Mesenteric fat pad (tissue), 1 donor: ENCODE measurements around the gene RPTOR. TPM values are rescaled to one million over a fixed set of nuclear protein-coding genes. Genes with fewer than 3 reads are reported as not detected.

ENCODE experiments used
- DNase-seq: peaks from one replicate; pipeline ENCODE4 v3.0.0-alpha.2; 2020; ENCODE audit warnings: low spot score
- total RNA-seq: library from RNA; stranded (reverse); fragmentation: NEBNext Ultra II Directional; extraction: Animal tissue kit (Norgen Biotek cat#: 25700); gene quantifications from one replicate; pipeline ENCODE4 v1.2.1, GENCODE V29; 2021
- donor health status: DM: yes; HTN: yes; CAD: no.

Gene RPTOR
- total RNA-seq, 1 donor from 2014 or later: 31.6 TPM

DNA sequence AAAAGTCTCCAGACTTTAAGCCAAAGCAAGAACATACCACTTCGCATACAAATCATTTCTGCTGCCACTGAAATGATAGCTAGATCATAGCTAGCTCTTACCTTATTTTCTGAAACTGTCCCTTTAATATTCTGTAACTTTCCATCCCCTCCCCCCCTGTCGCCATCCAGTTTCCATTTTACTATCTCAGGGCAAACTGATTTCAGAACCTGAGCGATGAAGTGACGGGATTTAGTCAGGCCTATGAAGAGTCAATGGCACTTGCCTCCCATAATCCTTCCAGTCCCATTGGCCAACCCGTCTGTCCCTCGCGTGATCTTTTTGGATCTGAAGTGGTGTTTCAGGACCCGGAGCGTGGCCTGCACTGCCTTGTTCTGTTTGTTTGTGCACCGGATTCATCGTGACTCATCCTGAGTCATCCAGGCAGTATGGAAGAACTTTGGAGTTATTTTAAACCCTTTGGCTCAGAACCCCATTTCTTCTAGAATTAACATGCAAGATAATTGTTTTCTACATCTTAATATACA lies 247.2 kb downstream of the RPTOR start:
- DNase-seq: peak; percentile 89

DNA sequence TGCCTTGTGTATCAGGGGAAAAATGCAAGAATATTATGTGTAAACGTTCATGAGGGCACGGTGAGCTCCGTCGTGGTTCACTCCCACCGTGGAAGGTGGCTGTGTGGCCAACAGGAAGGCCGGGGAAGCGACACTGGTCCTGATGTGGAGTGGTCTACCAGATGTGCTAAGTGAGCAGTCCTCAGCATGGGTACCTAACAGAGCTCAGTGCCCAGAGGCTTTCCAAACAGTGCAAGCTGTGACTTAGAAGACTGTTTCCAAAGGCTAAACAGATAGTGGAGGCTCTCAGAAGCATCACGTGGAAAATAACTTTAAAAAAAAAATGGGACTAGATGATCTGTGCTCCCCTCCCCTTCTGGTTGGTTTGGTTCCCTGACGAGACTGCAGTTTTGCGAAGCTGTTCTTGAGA lies 247.7 kb downstream of the RPTOR start:
- peak; percentile 62 for DNase-seq

DNA sequence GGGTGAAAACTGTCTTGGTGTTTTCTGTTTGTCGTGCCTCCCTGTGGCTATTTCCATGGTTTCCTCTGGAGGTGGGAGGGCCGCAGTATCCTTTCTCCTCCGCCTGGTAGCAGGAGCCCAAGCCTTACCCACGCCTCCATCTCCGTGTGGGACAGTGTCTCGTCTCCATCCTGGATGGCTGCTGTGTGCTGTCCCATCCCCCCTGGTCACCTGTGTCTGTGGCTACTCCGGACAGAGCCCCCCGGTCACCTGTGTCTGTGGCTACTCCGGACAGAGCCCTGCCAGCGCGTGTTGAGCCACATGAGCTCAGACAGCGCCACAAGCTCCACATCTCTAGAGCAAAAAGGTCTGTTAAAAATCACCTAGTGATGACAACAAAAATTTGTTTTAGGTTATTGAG lies 248.8 kb downstream of the RPTOR start:
- peak; percentile 67 for DNase-seq

DNA sequence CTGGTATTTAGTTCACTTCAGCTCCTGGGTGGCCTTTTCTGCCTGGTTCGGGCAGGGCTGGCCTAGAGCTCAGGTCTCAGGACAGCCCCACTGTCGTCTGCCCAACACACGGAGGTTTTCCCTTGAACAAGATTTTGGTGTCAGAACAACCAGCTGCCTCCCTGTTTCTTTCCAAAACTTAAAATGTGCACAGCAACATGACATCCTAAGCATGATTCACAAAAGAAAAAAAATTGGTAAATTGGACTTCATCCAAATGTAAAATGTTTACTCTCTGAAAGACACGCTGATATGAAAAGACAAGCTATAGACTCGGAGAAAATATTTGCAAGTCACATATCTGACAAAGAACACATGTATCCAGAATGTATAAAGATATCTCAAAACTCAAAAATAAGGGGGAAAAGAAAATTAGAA lies 249.2 kb downstream of the RPTOR start:
- DNase-seq: peak; percentile 55

DNA sequence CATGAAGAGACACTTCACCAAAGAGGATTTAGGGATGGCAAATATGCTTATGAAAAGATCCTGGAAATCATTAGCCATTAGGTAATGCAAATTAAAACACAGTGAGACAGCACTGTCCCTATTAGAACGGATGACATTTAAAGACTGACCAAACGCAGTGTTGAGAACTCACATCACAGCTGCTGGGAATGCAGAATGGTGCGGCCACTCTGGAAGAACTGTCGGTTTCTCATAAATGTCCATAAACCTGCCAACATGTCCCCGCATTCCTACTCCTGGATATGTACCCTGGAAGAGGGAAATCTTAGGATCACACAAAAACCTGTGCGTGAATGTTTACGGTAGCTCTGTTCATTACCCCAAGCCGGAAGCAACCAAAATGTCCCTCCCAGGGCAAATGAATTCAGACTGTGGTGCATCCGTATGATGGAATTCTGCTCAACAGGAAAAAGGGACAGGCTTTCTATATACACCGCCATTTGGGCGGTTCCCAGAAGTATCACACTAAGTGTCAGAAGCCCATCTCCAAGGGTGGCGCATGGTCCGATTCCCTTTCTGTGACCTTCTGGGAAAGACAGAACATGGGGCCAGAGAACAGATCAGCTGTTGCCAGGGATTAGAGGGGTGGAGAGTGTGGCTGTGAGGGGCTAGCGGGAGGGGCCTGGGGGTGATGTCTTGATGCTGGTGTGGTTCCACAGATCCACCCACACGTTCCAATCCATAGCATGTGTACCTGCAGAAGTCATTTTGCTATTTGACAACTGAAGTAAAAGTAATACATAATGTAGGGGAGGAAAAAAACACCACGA lies 249.8 kb downstream of the RPTOR start:
- DNase-seq: peak; percentile 49

GRCh38 chr17:80795090-80795580 lies 250.5 kb downstream of the RPTOR start:
- peak; percentile 67 for DNase-seq

DNA sequence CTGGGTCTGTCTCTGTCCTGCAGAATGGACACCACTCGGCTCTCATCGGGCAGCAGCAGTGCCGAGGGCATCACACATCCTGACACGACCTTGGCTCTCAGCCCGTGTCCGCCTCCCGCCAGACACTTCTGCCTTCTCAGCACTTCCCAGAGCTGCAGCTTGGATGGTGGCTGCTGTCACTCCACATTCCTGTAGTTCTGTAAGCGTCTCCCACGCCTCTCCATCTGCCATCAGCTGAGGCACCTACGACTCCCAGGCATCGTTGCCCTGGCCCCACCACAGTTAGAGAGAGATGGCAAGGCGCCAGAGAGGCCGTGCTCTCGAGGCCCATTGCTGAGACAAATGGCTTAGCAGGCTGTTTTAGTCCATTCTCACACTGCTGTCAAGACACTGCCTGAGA lies 251.1 kb downstream of the RPTOR start:
- DNase-seq: peak; percentile 84

DNA sequence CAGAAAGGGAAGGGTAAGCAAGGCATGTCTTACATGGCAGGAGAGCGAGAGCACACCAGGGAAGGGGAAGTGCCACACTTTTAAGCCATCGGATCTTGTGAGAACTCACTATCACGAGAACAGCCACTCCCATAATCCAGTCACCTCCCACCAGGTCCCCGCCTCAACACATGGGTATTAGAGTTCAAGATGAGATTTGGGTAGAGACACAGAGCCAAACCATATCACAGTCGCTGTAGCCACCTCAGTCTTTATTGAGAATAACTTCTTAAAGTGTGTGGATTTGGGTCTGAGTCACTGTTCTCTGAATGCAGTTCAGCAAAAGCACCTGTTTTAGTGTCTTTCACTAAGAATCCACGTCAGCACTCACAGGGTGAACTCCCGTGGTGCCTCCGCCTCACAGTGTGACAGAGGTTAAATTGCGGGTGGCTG lies 251.8 kb downstream of the RPTOR start:
- DNase-seq: peak; percentile 28

DNA sequence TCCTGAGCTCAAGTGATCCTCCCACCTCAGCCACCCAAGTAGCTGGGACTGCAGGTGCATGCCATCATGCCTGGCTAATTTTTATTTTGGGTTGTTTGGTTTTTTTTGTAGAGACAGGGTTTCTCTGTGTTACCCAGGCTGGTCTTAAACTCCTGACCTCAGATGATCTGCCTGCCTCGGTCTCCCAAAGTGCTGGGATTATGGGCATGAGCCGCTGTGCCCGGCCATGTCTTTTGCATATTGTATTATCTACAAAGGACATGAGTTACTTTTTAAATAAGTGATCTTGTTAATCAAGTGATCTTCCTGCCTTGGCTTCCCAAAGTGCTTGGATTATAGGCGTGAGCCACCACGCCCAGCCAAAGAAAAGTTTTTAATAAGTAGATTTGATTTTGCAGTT lies 252.6 kb downstream of the RPTOR start:
- peak; percentile 64 for DNase-seq

DNA sequence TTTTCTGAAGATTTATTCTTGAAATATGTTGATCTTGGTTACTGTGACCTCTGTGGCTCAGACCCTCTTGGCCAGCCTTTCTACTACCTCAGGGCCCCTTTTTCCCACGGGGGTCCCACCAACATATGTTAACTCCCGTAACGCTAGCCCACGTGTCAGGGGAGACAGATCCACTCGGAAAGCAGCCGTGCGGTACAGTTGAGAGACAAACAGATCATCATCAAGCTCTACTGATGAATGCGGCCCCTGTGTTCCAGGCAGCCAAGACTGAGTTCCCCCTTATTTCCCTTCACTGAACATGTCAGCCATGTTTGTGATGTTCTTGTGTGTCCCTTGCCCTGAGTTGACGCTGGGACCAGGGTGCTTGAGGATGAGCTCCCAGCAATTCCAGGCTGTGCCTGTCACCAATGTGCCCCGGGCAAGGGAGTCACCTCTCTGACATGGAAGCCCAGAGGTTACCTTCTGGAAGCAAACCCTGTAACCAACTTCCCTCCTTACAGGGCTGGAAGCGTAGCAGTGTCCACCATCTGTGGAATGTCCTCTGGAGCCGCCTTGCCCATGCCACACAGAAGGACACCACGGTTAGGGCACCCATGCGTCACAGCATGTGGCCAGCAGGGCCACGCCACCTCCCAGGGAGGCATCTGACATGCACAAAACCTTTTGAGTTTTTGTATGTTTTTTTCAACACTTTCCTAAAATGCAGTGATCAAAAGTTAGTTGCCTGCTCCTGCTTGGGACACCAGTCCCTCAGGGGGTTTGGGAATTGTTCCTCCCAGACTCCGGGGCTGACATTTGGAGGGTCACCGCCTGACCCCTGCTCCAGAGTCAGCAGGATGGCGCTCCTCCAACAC lies 253.3 kb downstream of the RPTOR start:
- peak; percentile 84 for DNase-seq

DNA sequence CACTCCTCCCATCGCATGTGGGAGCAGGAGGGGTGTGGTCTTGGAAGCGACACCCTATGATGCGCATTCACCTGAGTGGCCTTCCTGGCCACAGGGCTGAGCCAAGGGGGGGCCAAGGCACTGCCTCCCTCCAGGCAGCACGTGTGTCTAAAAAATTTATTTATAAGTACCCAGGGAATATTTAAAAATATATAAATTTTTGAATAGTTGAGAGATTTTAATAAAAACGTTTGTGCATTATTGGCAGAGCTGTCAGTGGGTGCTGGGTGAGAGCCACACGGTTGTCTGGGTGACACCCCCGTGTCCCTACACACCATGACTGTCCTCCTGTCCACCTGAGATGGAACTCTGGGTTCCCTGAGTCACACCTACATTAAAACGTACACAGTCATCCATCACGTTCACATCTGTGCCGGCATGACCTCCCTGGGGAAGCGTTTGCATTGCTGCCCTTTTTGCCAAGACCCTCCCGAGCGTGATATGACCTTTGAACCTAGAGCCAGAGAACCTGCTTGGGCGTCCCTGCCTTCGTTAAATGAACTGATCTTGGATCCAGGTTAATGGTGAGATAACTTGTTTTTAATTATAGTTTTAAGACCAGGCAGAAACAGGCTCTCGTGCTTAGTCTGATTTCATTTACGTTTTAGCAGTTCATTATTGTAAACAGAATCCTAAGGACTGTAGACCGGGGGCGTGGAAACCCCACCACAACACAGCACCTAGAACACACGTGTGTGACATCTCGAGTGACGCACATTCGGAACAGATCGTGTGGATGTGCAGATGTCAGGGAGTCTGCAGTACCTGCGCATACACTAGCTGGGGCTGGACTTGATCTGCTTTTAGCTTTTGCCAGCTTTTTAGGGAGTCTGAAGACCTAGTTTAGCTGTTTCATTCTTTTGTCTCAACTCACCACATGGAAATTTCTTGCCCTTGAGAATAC lies 254.2 kb downstream of the RPTOR start:
- peak; percentile 45 for DNase-seq

GRCh38 chr17:80799538-80800480 lies 255.2 kb downstream of the RPTOR start:
- DNase-seq: peak; percentile 81

DNA sequence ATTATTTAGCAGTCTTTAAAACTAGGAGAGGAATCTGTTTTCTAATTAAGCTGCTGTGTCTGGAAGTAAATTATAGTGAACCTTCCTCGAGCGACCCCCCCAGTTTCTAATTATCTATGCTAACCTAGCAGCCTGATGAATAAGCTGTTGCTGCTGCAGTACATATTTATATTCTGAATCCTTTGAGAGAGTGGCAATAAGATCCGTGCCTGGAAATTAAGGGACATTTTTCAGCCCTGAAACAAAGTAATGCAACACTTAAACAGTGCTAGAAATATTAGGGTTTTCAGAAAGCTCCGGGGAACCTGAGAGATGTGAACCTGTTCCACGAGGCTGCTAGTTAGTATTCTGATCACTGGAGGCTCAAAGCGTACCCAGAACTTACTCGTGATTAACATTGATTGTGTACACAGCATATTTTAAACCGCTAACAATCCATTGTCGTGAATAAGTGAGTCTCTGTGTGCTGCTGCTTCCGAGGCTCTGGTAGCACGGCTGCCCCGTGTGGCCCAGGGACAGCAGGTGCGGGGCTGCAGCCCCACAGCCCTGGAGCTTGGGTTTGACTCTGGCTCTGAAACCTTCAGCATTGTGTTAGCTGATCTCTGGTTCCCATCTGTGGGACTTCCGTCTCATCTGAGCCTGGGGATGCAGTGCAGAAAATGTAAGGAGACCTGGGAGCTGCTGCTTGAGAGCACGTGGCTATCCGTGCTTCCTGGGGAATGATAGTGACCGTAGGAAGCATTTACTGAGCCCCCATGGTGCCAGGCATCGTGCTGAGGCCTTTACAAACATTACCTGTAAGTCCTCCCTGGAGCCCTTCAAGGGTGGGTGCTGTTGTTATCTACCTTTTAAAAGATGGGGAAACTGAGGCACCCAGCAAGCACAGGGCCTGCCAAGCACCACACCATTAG lies 256.1 kb downstream of the RPTOR start:
- peak; percentile 60 for DNase-seq

- DNase-seq: peak; percentile 85
Observed at GRCh38 chr17:80802626-80803450, 258.2 kb downstream of the RPTOR start.

- DNase-seq: peak; percentile 64
Observed at GRCh38 chr17:80803451-80804428, 259.1 kb downstream of the RPTOR start.

DNA sequence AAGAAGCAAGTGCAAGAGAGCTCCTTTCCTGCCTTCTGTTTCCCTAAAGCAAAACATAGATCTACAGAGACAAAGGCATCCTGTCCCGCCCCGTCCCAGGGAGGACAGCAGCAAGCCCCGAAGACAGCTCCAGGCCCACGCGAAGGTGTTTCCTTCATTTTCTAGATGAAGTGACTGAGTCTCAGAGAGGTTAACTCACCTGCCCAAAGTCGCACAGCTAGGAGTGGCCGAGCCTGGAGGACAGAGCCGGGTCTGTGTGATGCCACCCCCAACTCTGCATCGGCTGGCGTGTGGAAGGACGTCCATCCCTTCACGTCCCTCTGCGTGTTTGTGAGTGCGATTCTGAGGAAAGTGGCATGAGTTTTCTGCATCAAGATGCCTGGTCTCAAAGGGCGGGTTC lies 259.8 kb downstream of the RPTOR start:
- DNase-seq: peak; percentile 75
